BLaER1 (cell line): ENCODE results near the gene CGB5.

Experiments used
- H3K27ac ChIP-seq: shearing (Covaris generic); formaldehyde crosslinking; 2 replicates; pipeline ENCODE4 v1.8.1; 2022
- H3K27me3 ChIP-seq: shearing (Covaris generic); formaldehyde crosslinking; 2 replicates; pipeline ENCODE4 v1.8.1; 2022
- H3K36me3 ChIP-seq: shearing (Covaris generic); formaldehyde crosslinking; 2 replicates; pipeline ENCODE4 v1.8.1; 2022
- H3K4me1 ChIP-seq: shearing (Covaris generic); formaldehyde crosslinking; 2 replicates; pipeline ENCODE4 v1.8.1; 2022
- H3K4me2 ChIP-seq: shearing (Covaris generic); formaldehyde crosslinking; 2 replicates; pipeline ENCODE4 v1.8.1; 2022
- H3K4me3 ChIP-seq: shearing (Covaris generic); formaldehyde crosslinking; 2 replicates; pipeline ENCODE4 v1.8.1; 2022
- H3K9ac ChIP-seq: shearing (Covaris generic); formaldehyde crosslinking; 2 replicates; pipeline ENCODE4 v1.8.1; 2022
- H3K9me3 ChIP-seq: shearing (Covaris generic); formaldehyde crosslinking; 2 replicates; pipeline ENCODE4 v1.8.1; 2022
- H4K20me1 ChIP-seq: shearing (Covaris generic); formaldehyde crosslinking; 2 replicates; pipeline ENCODE4 v1.8.1; 2022
- Cebpa-rat ChIP-seq: shearing (Covaris generic); IDR thresholded peaks from 2 replicates; pipeline ENCODE4 v1.8.1; 2022

Gene CGB5

DNA sequence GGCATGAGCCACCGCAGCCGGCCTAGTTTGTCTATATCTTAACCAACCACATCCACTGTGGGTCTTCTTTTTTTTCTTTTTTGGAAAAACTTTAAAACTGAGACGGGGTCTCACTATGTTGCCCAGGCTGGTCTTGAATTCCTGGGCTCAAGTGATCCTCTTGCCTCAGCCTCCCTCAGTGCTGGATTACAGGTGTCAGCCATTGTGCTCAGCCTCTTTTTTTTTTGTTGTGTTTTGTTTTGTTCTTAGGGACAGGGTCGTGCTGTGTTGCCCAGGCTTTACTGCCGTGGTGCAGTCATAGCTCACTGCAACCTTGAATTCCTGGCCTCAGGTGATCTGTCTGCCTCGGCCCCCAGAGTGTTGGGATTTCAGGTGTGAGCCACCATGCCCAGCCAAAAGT, 49.0 kb downstream of the CGB5 start:
- H4K20me1 ChIP-seq, result peaks cover 100% of the 10 kb centered on the region

More for the DNA sequence above, 49.0 kb downstream of the CGB5 start:
- no peak overlapping the region for H3K27ac ChIP-seq
- peaks cover 100% of the 10 kb centered on the region for H3K36me3 ChIP-seq
- peaks cover 28% of the 10 kb centered on the region for H3K4me1 ChIP-seq
- H3K9ac ChIP-seq, result no peak overlapping the region
- no peak overlapping the region for H3K4me2 ChIP-seq
- H3K27me3 ChIP-seq, result no peaks in the 10 kb centered on the region
- H3K9me3 ChIP-seq, result no peaks in the 10 kb centered on the region
- no peak overlapping the region for H3K4me3 ChIP-seq
- TF ChIP-seq Cebpa-rat, result no peak
